GM21367 (cell line): ENCODE measurements around the gene FMN1.

Experiments used
- ATAC-seq: cut with Tn5 transposase; IDR thresholded peaks from one replicate; pipeline ENCODE4 v1.9.1; 2021; ENCODE audit not compliant: unreplicated experiment

Gene FMN1, protein sequence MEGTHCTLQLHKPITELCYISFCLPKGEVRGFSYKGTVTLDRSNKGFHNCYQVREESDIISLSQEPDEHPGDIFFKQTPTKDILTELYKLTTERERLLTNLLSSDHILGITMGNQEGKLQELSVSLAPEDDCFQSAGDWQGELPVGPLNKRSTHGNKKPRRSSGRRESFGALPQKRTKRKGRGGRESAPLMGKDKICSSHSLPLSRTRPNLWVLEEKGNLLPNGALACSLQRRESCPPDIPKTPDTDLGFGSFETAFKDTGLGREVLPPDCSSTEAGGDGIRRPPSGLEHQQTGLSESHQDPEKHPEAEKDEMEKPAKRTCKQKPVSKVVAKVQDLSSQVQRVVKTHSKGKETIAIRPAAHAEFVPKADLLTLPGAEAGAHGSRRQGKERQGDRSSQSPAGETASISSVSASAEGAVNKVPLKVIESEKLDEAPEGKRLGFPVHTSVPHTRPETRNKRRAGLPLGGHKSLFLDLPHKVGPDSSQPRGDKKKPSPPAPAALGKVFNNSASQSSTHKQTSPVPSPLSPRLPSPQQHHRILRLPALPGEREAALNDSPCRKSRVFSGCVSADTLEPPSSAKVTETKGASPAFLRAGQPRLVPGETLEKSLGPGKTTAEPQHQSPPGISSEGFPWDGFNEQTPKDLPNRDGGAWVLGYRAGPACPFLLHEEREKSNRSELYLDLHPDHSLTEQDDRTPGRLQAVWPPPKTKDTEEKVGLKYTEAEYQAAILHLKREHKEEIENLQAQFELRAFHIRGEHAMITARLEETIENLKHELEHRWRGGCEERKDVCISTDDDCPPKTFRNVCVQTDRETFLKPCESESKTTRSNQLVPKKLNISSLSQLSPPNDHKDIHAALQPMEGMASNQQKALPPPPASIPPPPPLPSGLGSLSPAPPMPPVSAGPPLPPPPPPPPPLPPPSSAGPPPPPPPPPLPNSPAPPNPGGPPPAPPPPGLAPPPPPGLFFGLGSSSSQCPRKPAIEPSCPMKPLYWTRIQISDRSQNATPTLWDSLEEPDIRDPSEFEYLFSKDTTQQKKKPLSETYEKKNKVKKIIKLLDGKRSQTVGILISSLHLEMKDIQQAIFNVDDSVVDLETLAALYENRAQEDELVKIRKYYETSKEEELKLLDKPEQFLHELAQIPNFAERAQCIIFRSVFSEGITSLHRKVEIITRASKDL (N-terminal part only)

GRCh38 chr15:33194704-33195670 is at the start of gene FMN1:
TSS of gene FMN1 (minus strand) at chr15:33194714. CDS start at chr15:33154914, 39,800 bp downstream.
- ATAC-seq, result peak; percentile 97

DNA sequence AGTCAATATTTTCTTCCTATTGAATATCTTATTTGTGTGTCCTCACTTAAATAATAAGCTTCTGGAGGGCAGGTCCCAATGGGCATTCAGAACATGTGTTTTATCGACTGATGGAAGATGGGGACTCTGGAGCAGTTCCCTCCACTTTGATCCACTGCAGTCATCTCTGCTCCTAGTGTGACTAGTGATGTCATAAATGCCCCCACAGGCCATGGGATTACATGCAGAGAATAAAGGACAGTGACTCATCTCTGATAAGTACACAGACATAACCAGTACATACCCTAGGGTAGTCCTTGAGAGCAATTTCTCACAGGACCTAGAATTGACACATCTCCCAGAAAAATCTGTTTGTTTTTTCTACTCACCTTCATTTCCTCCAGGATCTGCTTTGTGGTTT is 49.4 kb upstream of the FMN1 start:
- ATAC-seq, result no peak

DNA sequence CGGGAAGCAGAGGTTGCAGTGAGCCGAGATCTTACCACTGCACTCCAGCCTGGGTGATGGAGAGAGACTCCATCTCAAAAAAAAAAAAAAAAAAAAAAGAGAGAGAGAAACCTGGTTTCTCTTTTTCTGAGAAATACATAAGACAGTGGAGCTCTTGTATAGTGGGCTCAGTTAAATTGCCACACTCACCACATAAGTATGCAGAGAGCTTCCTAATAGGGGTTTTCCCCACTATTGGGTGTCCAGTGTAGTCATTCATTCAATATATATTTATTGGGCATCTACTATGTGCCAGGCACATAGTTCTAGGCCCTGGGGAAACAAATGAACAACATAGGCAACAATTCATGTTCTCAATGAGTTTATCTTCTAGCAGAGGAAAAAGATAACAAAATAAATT is 48.9 kb upstream of the FMN1 start:
- ATAC-seq, result no peak

GRCh38 chr15:33242669-33243191 is 48.2 kb upstream of the FMN1 start:
- no peak for ATAC-seq

DNA sequence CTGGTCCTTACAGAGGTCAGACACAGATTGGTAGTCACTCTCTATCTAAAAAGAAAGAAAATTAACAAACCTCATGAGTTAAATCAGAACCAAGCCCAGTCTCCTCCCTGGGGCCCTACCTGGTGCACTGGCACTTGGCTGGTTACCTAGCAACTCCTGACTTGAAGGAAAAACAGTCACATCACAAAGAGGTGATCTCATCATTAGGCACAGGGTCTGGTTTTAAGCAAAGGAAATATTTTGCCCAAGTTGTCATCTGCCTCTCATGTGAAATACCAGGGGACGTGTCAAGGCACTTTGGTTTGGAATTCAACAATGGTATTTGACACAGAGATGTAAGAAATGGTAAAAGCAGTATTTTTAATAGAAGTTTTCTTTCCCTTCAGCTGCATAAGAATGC is 47.7 kb upstream of the FMN1 start:
- ATAC-seq, result no peak

DNA sequence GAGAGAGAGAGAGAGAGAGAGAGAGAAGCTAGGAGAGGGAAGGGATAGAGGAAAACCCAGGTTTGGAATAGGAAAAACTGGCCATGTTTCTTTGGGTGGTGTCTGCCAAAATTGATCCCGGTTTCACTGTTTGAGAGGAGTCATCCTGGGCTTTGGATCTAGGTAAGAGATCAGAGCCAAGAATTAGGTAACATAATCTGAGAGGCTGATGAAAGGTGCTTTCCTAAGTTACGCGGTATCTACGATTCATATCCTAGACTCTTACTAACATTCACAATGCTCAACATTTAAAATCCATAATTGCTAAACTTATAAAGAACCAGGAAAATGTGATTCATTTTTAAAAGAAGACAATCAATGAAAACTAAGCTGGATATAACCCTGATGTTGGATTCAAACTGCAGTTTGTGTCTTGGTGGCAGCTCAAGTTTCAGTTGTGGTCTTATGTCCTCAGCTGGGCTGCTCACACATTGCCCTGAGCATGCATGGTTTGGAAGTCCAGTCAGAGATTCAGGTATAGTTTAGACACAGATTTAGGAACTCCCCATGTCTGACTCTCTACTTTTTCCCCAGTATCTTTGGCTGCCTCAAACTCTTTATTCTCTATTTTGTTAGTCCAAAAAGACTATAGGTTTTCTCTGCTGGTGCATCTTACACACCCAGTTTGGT is 42.5 kb upstream of the FMN1 start:
- no peak for ATAC-seq

GRCh38 chr15:33234020-33234461 is 39.5 kb upstream of the FMN1 start:
- ATAC-seq, result no peak

DNA sequence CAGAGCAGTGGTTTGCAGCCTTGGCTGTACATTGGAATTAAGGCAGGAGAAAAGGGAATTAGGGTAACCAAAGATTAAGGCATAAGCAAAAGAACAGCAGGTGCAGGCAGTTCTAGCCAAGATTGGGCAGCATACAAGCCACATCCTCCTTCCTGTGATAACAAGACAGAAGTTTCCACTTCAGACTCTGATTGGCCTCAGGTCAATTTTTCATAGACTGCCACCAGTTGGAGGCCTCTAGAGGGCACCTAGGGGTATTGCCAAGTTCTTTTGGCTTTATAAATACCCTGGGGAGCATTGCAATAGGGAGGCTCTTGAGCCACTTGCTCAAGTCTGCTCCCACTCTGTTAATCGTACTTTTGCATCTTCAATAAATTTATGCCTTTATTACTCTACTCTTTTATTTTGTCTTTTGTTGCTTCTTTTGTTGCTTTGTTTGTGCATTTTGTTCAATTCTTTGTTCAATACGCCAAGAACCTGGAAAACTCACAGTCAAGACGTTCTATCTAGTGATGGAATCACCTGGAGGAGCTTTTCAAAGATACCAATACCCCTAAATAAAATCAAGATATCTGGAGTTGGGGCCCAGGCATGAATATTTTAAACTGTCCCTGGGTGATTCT is 32.2 kb upstream of the FMN1 start:
- peak; percentile 98 for ATAC-seq

GRCh38 chr15:33218071-33218491 is 23.6 kb upstream of the FMN1 start:
- no peak for ATAC-seq

DNA sequence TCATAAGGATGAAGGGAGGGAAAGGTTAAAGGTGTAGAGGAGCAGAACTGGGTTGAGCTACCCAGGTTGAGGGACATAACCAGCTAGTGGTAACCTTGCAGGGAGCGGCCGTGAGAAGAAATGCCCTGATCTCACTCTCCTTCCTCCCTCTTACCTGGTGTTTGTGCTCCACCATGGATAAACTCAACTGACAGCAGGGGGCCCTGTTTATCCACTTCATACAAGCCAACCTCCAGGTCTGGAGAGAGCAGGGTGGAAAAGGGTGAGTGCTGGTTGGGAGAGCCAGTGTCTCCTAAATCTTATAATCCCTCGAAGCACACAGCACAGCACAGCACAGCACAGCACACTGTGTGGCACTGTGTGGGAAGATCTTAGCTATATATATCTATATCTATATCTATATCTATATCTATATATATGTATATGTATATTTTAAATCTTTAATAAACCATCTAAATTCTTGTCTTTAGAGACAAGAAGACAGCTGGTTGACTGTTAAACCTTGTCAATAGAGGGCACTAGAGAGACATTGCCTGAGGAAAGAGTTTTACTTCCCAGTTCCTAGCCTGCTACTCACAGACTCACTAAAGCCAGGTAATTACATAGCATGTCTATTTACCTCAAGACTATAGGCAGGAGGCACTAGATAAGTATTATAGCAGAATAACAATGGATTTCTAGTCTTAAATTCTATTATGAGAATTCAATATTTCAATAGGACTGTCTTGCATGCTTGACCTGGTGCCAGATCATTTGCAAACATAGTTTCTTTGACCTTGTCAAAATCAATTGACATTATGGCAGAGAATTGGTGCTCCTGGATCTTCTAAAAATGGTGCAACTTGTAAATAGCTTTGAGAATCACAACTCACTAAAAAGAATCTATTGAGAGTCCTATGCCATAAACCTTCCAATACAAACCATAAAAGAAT is 21.7 kb upstream of the FMN1 start:
- ATAC-seq, result no peak

GRCh38 chr15:33211176-33211808 is 16.8 kb upstream of the FMN1 start:
- no peak for ATAC-seq

GRCh38 chr15:33209575-33210481 is 15.3 kb upstream of the FMN1 start:
- ATAC-seq, result no peak

GRCh38 chr15:33207646-33208045 is 13.1 kb upstream of the FMN1 start:
- ATAC-seq, result no peak

DNA sequence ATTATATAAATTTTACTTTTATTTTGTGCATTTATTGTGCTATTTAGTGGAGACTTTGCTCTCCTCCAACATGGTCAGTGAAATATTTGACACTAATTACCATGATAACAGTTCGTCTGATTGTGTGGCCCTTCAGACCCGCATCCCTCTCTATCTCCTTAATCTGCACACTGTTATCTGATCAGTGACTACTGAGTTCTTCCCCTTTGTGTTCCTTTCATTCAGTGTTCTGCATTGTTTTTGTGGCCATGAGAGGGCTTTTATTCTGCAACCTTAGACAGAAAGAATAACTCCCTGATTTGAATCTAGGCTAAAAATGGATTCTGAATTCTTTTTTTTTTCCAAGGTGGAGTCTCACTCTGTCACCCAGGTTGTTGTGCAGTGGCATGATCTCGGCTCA is 11.9 kb upstream of the FMN1 start:
- no peak for ATAC-seq

GRCh38 chr15:33204926-33205325 is 10.4 kb upstream of the FMN1 start:
- ATAC-seq, result no peak

GRCh38 chr15:33204087-33204486 is 9.6 kb upstream of the FMN1 start:
- no peak for ATAC-seq
